Measurements from ENCODE around the gene TAF4. TPM values are rescaled to one million over a fixed set of nuclear protein-coding genes. Genes with fewer than 3 reads are reported as not detected.
A peak's percentile ranks its signal among the peaks of the same experiment; 100 is the strongest.

Gene TAF4
- total and polyA plus RNA-seq, 7 experiments from 2014 or later = 0.74 to 43.7 (median 20.8) TPM

- Histone ChIP-seq H3K27ac (ENCODE audit: low read depth, low read length) (no peak overlapping the region), H3K4me1 (ENCODE audit: control insufficient read depth in 2 of 2, insufficient read depth in 2 of 2, low read length in 2 of 2) (peaks cover 23 to 29% of the 10 kb centered on the region in 2 donors), H3K9me3 (ENCODE audit: control insufficient read depth in 2 of 3, low read length in 3 of 3) (no peaks in the 10 kb centered on the region), H3K36me3 (ENCODE audit: control insufficient read depth in 2 of 3, insufficient read depth in 3 of 3, low read length in 3 of 3) (no peaks in the 10 kb centered on the region), H3K27me3 (ENCODE audit: control insufficient read depth in 2 of 2, insufficient read depth in 2 of 2, low read length in 2 of 2) (no peaks in the 10 kb centered on the region), H3K4me3 (ENCODE audit: low read length) (no peak overlapping the region)
- intact Hi-C loops (cut with micrococcal nuclease) = loop anchor here in 1 of 2 donors (10.0 kb wide), 1 partner anchor 321 kb away; the partner anchor contains the start of gene RPS21
- peaks cover 0 to 12% (median 1%) of the 10 kb centered on the region in 5 donors for H3K36me3 Mint-ChIP-seq
- ChIA-PET POLR2A (interaction anchor here (0.8 to 1.1 kb wide), 2 partner anchors 31 to 74 kb away, joined by 3 read pairs; no protein-coding TSS in a partner anchor), CTCF (interaction anchor here (1.0 kb wide), 1 partner anchor 37 kb away, joined by 3 read pairs; no protein-coding TSS in a partner anchor)
- no peak for DNase-seq
- peak overlapping the region; percentile 51 to 89 (median 80) for H3K4me3 Mint-ChIP-seq
- H3K4me1 Mint-ChIP-seq = peaks cover 30 to 74% (median 69%) of the 10 kb centered on the region in 7 donors
- H3K9me3 Mint-ChIP-seq = peaks cover 0 to 8% (median 0%) of the 10 kb centered on the region in 11 donors
- no peak for ATAC-seq
- no peaks in the 10 kb centered on the region for H3K27me3 Mint-ChIP-seq
- H3K27ac Mint-ChIP-seq = peak overlapping the region; percentile 13 to 79 (median 65)
Observed at GRCh38 chr20:62063315-62063980, 2.2 kb downstream of the TAF4 start.

GRCh38 chr20:62062661-62063314 is 2.9 kb downstream of the TAF4 start:
- Mint-ChIP-seq H3K9me3 (peaks cover 0 to 8% (median 0%) of the 10 kb centered on the region in 11 donors), H3K27me3 (no peaks in the 10 kb centered on the region), H3K27ac (peak overlapping the region in 8 of 9 donors; percentile 13 to 68 (median 50)), H3K36me3 (peaks cover 0 to 12% (median 1%) of the 10 kb centered on the region in 5 donors), H3K4me1 (peaks cover 26 to 68% (median 64%) of the 10 kb centered on the region in 7 donors), H3K4me3 (peak overlapping the region; percentile 1 to 89 (median 73))
- Histone ChIP-seq H3K27ac (ENCODE audit: low read depth, low read length) (no peak overlapping the region), H3K9me3 (ENCODE audit: control insufficient read depth in 2 of 3, low read length in 3 of 3) (no peaks in the 10 kb centered on the region), H3K27me3 (ENCODE audit: control insufficient read depth in 2 of 2, insufficient read depth in 2 of 2, low read length in 2 of 2) (no peaks in the 10 kb centered on the region), H3K36me3 (ENCODE audit: control insufficient read depth in 2 of 3, insufficient read depth in 3 of 3, low read length in 3 of 3) (no peaks in the 10 kb centered on the region), H3K4me3 (ENCODE audit: low read length) (no peak overlapping the region), H3K4me1 (ENCODE audit: control insufficient read depth in 2 of 2, insufficient read depth in 2 of 2, low read length in 2 of 2) (peaks cover 20 to 25% of the 10 kb centered on the region in 2 donors)
- CTCF ChIA-PET = interaction anchor here (1.0 kb wide), 1 partner anchor 37 kb away, joined by 3 read pairs; no protein-coding TSS in a partner anchor
- DNase-seq (no peak), ATAC-seq (no peak)
- intact Hi-C loops (cut with micrococcal nuclease) = loop anchor here in 1 of 2 donors (10.0 kb wide), 1 partner anchor 322 kb away; the partner anchor contains the start of gene RPS21
- POLR2A ChIA-PET = interaction anchor here (0.8 to 1.1 kb wide), 3 partner anchors 31 to 78 kb away, joined by 3 read pairs; no protein-coding TSS in a partner anchor

DNA sequence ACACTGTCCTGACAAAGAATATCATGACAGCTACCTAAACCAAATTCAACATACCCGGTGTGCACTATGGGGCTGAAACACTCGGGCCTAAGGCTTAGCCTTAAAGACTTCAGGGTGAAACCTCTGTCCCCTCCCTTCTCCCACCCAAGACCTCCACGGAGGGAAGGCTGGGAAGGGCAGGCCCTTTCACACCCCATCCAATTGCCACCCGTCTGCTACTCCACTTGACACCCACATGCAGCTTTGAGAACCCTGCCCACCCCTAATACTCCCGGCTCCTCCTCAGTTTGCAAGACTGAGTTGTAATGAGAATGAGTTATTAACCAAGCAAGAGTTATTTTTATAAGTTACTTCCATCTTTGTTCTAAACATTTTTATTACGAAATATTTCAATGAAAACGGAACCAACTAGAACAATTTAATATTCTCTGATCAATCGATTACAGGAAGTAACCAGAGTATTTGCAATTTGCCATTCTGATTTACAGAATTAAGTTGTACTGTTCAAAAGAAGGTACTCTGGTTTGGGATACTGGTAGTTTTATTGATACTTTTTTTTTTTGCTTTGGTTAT is 3.7 kb downstream of the TAF4 start:
- Histone ChIP-seq H3K9me3 (ENCODE audit: control insufficient read depth in 2 of 3, low read length in 3 of 3) (no peaks in the 10 kb centered on the region), H3K36me3 (ENCODE audit: control insufficient read depth in 2 of 3, insufficient read depth in 3 of 3, low read length in 3 of 3) (no peaks in the 10 kb centered on the region), H3K4me3 (ENCODE audit: low read length) (no peak overlapping the region), H3K27me3 (ENCODE audit: control insufficient read depth in 2 of 2, insufficient read depth in 2 of 2, low read length in 2 of 2) (no peaks in the 10 kb centered on the region), H3K27ac (ENCODE audit: low read depth, low read length) (no peak overlapping the region), H3K4me1 (ENCODE audit: control insufficient read depth in 2 of 2, insufficient read depth in 2 of 2, low read length in 2 of 2) (peaks cover 12 to 17% of the 10 kb centered on the region in 2 donors)
- DNase-seq (no peak), ATAC-seq (no peak)
- ChIA-PET POLR2A (interaction anchor here (0.7 to 1.8 kb wide), 3 partner anchors 59 to 79 kb away, joined by 3 to 9 read pairs (median 3); partner anchors contain the start of gene LSM14B), CTCF (interaction anchor here (1.1 to 1.2 kb wide), 2 partner anchors 21 to 74 kb away, joined by 3 read pairs; no protein-coding TSS in a partner anchor)
- Mint-ChIP-seq H3K4me1 (peaks cover 23 to 66% (median 61%) of the 10 kb centered on the region in 7 donors), H3K36me3 (peaks cover 0 to 12% (median 1%) of the 10 kb centered on the region in 5 donors), H3K4me3 (peak overlapping the region in 6 of 10 donors; percentile 33 to 89 (median 63)), H3K9me3 (peaks cover 0 to 7% (median 0%) of the 10 kb centered on the region in 11 donors), H3K27ac (peak overlapping the region in 6 of 9 donors; percentile 13 to 68 (median 38)), H3K27me3 (no peaks in the 10 kb centered on the region)
- intact Hi-C loops (cut with micrococcal nuclease) = loop anchor here in 1 of 2 donors (10.0 kb wide), 1 partner anchor 323 kb away; the partner anchor contains the start of gene RPS21

DNA sequence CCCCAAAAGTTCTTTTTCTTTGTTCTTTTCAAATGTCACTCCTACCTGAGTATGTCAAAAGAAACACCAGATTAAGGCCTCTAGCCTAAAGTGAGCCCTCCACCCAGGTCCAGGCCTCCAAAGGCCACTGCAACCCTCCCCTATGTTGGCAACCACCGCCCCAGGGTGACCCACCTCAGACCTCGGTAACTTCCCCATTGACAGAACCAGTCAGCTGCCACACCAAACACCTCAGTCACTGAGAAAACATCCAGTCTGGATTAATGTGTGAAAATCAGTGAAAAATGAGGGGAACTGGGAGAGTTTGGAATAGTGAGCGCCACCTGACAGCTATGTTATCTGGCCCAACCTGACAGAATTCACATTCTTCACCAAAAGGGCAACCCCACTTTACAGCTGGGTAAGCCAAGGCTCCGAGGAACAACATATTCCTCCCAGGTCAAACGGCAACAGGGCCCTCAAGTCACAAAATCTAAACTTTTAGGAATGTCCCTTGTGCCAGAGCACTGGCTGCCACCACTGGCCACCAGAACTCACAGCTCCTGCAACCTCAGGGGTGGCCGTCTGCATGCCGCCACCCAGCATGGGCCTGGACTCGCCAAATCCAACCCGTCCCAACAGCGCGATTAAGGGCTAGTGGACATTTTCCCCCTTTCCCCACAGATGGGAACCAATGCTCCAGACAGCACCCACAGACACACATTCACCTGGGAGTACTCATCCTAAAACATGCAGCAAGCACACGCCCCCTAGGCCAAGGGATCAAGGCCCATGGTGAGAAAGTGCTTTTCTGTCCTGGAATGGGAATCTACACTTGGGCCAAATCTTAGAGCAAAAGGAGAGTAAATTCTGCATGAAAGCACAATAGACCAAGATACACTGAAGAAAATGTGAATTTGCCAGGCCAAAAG is 4.8 kb downstream of the TAF4 start:
- ChIA-PET POLR2A (interaction anchor here (0.7 to 1.8 kb wide), 3 partner anchors 46 to 72 kb away, joined by 3 to 9 read pairs (median 3); partner anchors contain the start of gene LSM14B), CTCF (interaction anchor here (1.1 to 1.2 kb wide), 2 partner anchors 20 to 75 kb away, joined by 3 read pairs; no protein-coding TSS in a partner anchor)
- H3K4me3 Mint-ChIP-seq = peak overlapping the region in 4 of 10 donors; percentile 5 to 44 (median 32)
- H3K4me1 Mint-ChIP-seq = peaks cover 23 to 70% (median 63%) of the 10 kb centered on the region in 7 donors
- peak overlapping the region in 3 of 9 donors; percentile 19 to 68 (median 42) for H3K27ac Mint-ChIP-seq
- Histone ChIP-seq H3K36me3 (ENCODE audit: control insufficient read depth in 2 of 3, insufficient read depth in 3 of 3, low read length in 3 of 3) (no peaks in the 10 kb centered on the region), H3K27me3 (ENCODE audit: control insufficient read depth in 2 of 2, insufficient read depth in 2 of 2, low read length in 2 of 2) (no peaks in the 10 kb centered on the region), H3K4me1 (ENCODE audit: control insufficient read depth in 2 of 2, insufficient read depth in 2 of 2, low read length in 2 of 2) (peaks cover 9 to 19% of the 10 kb centered on the region in 2 donors), H3K4me3 (ENCODE audit: low read length) (no peak overlapping the region), H3K9me3 (ENCODE audit: control insufficient read depth in 2 of 3, low read length in 3 of 3) (no peaks in the 10 kb centered on the region), H3K27ac (ENCODE audit: low read depth, low read length) (no peak overlapping the region)
- no peak for ATAC-seq
- intact Hi-C loops (cut with micrococcal nuclease) = loop anchor here in 1 of 2 donors (10.0 kb wide), 1 partner anchor 324 kb away; the partner anchor contains the start of gene RPS21
- H3K9me3 Mint-ChIP-seq = peaks cover 0 to 1% (median 0%) of the 10 kb centered on the region in 11 donors
- no peak for DNase-seq
- H3K36me3 Mint-ChIP-seq = peaks cover 0 to 12% (median 1%) of the 10 kb centered on the region in 5 donors
- no peaks in the 10 kb centered on the region for H3K27me3 Mint-ChIP-seq

- Mint-ChIP-seq H3K4me1 (peaks cover 23 to 78% (median 70%) of the 10 kb centered on the region in 7 donors), H3K4me3 (peak overlapping the region in 4 of 10 donors; percentile 19 to 44 (median 37)), H3K36me3 (peaks cover 0 to 12% (median 1%) of the 10 kb centered on the region in 5 donors), H3K27ac (peak overlapping the region in 4 of 9 donors; percentile 11 to 68 (median 45)), H3K27me3 (no peaks in the 10 kb centered on the region), H3K9me3 (no peaks in the 10 kb centered on the region)
- DNase-seq (no peak), ATAC-seq (no peak)
- no peaks in the 10 kb centered on the region for H3K9me3 ChIP-seq (ENCODE audit: control insufficient read depth in 2 of 3, low read length in 3 of 3)
- H3K36me3 ChIP-seq (ENCODE audit: control insufficient read depth in 2 of 3, insufficient read depth in 3 of 3, low read length in 3 of 3) = no peaks in the 10 kb centered on the region
- CTCF ChIA-PET = no interaction called here
- H3K4me3 ChIP-seq (ENCODE audit: low read length) = no peak overlapping the region
- no peak overlapping the region for H3K27ac ChIP-seq (ENCODE audit: low read depth, low read length)
- peaks cover 9 to 19% of the 10 kb centered on the region in 2 donors for H3K4me1 ChIP-seq (ENCODE audit: control insufficient read depth in 2 of 2, insufficient read depth in 2 of 2, low read length in 2 of 2)
- H3K27me3 ChIP-seq (ENCODE audit: control insufficient read depth in 2 of 2, insufficient read depth in 2 of 2, low read length in 2 of 2) = no peaks in the 10 kb centered on the region
- POLR2A ChIA-PET = interaction anchor here (1.0 to 1.8 kb wide), 5 partner anchors 8 to 62 kb away, joined by 3 to 9 read pairs (median 3); partner anchors contain the start of gene LSM14B
- intact Hi-C loops (cut with micrococcal nuclease) = loop anchor here in 1 of 2 donors (10.0 kb wide), 1 partner anchor 325 kb away; the partner anchor contains the start of gene RPS21
Observed at GRCh38 chr20:62059920-62060630, 5.6 kb downstream of the TAF4 start.

Measured in naive thymus-derived CD4-positive, alpha-beta T cell (primary cell).